HepG2 (cell line): Measurements from ENCODE around the gene ZSWIM2. TPM values are rescaled to one million over a fixed set of nuclear protein-coding genes. Genes with fewer than 3 reads are reported as not detected.

Experiments
- ATAC-seq: fragments of 200-7000 bp; cut with Tn5 transposase; 3 replicates; pipeline ENCODE4 v1.9.1; 2020; ENCODE audit warnings: mild to moderate bottlenecking, moderate library complexity
- BruUV-seq: library from RNA; stranded (reverse); fragments of 400-500 nt; replicated peaks from 2 replicates; lab custom pipeline; 2021; lab: Mats Ljungman, UMichigan
- CTCF ChIA-PET: fragments of 300-600 bp; formaldehyde crosslinking; extraction: SDS; loops from one replicate; lab custom pipeline; 2021; ENCODE audit warnings: low total read pairs, inconsistent platforms, low intra/inter-chr PET ratio; lab: Yijun Ruan, JAX
- POLR2A ChIA-PET: fragments of 350-600 bp; sonication (Branson Sonifier 250); formaldehyde crosslinking; loops from one replicate; lab custom pipeline; 2020; ENCODE audit warnings: antibody characterized with exemption, inconsistent platforms; lab: Yijun Ruan, JAX
- DNase-seq: peaks from one replicate; pipeline ENCODE4 v3.0.0-alpha.2; 2015; ENCODE audit warnings: low spot score
- FAIRE-seq: peaks from 3 replicates; lab custom pipeline; 2011; peaks lifted over from hg19 to GRCh38; lab: Jason Lieb, UNC
- H2AFZ ChIP-seq: one replicate; pipeline ENCODE4 v1.6.1; 2011; ENCODE audit warnings: low read length, inconsistent platforms
- H3K27ac ChIP-seq: fragments of 300-600 bp; 3 replicates; pipeline ENCODE4 v1.8.0; 2011; ENCODE audit warnings: mixed run types, mild to moderate bottlenecking, mixed read lengths, low read length, inconsistent platforms; ENCODE audit not compliant: insufficient read depth; ENCODE audit errors: extremely low read length
- H3K27me3 ChIP-seq, 2 experiments: fragments of 200-600 bp in 1 of 2; 2 replicates in 1 of 2; 3 replicates in 1 of 2; pipeline versions ENCODE4 v1.6.0 to v1.8.0; 2011; ENCODE audit warnings: low read length in 2 of 2, mild to moderate bottlenecking in 2 of 2, moderate library complexity in 2 of 2, inconsistent platforms in 1 of 2; ENCODE audit not compliant: insufficient read depth in 2 of 2, control insufficient read depth in 1 of 2
- H3K36me3 ChIP-seq, 2 experiments: fragments of 200-600 bp in 1 of 2; replicated peaks in 1 of 2; 2 replicates in 1 of 2; 3 replicates in 1 of 2; pipeline versions ENCODE4 v1.5.1 to v1.8.0; 2011; ENCODE audit warnings: low read length in 2 of 2, inconsistent platforms in 1 of 2; ENCODE audit not compliant: insufficient read depth in 2 of 2, control insufficient read depth in 1 of 2
- H3K4me1 ChIP-seq: 2 replicates; pipeline ENCODE4 v1.5.1; 2012; ENCODE audit warnings: low read length, inconsistent platforms; ENCODE audit not compliant: insufficient read depth
- H3K4me2 ChIP-seq: 2 replicates; pipeline ENCODE4 v1.6.0; 2011; ENCODE audit warnings: low read depth, low read length, inconsistent platforms
- H3K4me3 ChIP-seq, 3 experiments: fragments of 200-600 bp in 1 of 3; sonication (generic), shearing (Covaris generic) in 1 of 3; replicated peaks in 1 of 3; 2 replicates each; pipeline ENCODE4 v1.5.1; 2011 to 2016; ENCODE audit warnings: low read length in 3 of 3, inconsistent platforms in 2 of 3, low read depth in 2 of 3, mild to moderate bottlenecking in 2 of 3, control low read depth in 1 of 3, mixed read lengths in 1 of 3; ENCODE audit not compliant: insufficient read depth in 1 of 3
- H3K79me2 ChIP-seq: one replicate; pipeline ENCODE4 v1.6.1; 2011; ENCODE audit warnings: low read length, inconsistent platforms; ENCODE audit not compliant: insufficient read depth
- H3K9ac ChIP-seq: 2 replicates; pipeline ENCODE4 v1.6.0; 2011; ENCODE audit warnings: mild to moderate bottlenecking, low read depth, low read length, inconsistent platforms; ENCODE audit not compliant: insufficient read depth
- H3K9me3 ChIP-seq: 2 replicates; pipeline ENCODE4 v1.5.1; 2012; ENCODE audit warnings: mild to moderate bottlenecking, low read length
- H4K20me1 ChIP-seq: 2 replicates; pipeline ENCODE4 v1.6.0; 2011; ENCODE audit warnings: inconsistent platforms, mild to moderate bottlenecking, low read length, moderate library complexity; ENCODE audit not compliant: insufficient read depth
- ARNT ChIP-seq: fragments of 450-650 bp; IDR thresholded peaks from 2 replicates; pipeline ENCODE4 v1.6.1; 2017
- ATF7 ChIP-seq, 2 experiments: fragments of 450-650 bp in 1 of 2; sonication (generic) in 1 of 2; formaldehyde crosslinking in 1 of 2; IDR thresholded peaks; 2 replicates each; pipeline versions ENCODE4 v1.4.0 to v1.6.1; 2016 to 2020; ENCODE audit warnings: antibody characterized with exemption in 1 of 2, mild to moderate bottlenecking in 1 of 2, missing genetic modification reagents in 1 of 2
- CREM ChIP-seq, 2 experiments: sonication (generic) in 1 of 2; formaldehyde crosslinking in 1 of 2; IDR thresholded peaks; 2 replicates each; pipeline versions ENCODE4 v1.4.0 to v1.6.1; 2016 to 2020; ENCODE audit warnings: antibody characterized with exemption in 1 of 2, mild to moderate bottlenecking in 1 of 2, missing genetic modification reagents in 1 of 2
- EHMT2 ChIP-seq: fragments of 200-600 bp; sonication (generic); IDR thresholded peaks from 2 replicates; pipeline ENCODE4 v1.7.0; 2017; ENCODE audit warnings: antibody characterized with exemption, low read depth, low read length, borderline replicate concordance
- EZH2 ChIP-seq: conservative IDR thresholded peaks from 2 replicates; pipeline ENCODE4 v1.6.1; 2012; ENCODE audit warnings: mild to moderate bottlenecking, low read depth, low read length, moderate library complexity
- GABPA ChIP-seq, 2 experiments: IDR thresholded peaks; 2 replicates each; pipeline ENCODE4 v1.6.1; 2011 to 2016; ENCODE audit warnings: low read depth in 2 of 2, low read length in 1 of 2, missing biosample characterization in 1 of 2, missing genetic modification characterization in 1 of 2
- HOXA7 ChIP-seq: sonication (generic); formaldehyde crosslinking; IDR thresholded peaks from 2 replicates; pipeline ENCODE4 v1.8.1; 2022; ENCODE audit warnings: mild to moderate bottlenecking, missing genetic modification reagents, moderate library complexity
- KMT2A ChIP-seq: sonication (generic); formaldehyde crosslinking; IDR thresholded peaks from 2 replicates; pipeline ENCODE4 v1.4.0; 2020; ENCODE audit warnings: missing genetic modification reagents
- NAIF1 ChIP-seq: sonication (generic); formaldehyde crosslinking; IDR thresholded peaks from 2 replicates; pipeline ENCODE4 v1.5.0; 2020; ENCODE audit warnings: mild to moderate bottlenecking, missing genetic modification reagents, borderline replicate concordance
- THAP7 ChIP-seq: sonication (generic); formaldehyde crosslinking; IDR thresholded peaks from 2 replicates; pipeline ENCODE4 v1.8.1; 2023; ENCODE audit warnings: mild to moderate bottlenecking, missing genetic modification reagents
- ZNF773 ChIP-seq: sonication (generic); formaldehyde crosslinking; IDR thresholded peaks from 2 replicates; pipeline ENCODE4 v1.4.0; 2020; ENCODE audit warnings: missing genetic modification reagents, borderline replicate concordance
- whole genome bisulfite sequencing: methylation state at CpG from one replicate; pipeline ENCODE4 v1.1.6; 2017; ENCODE audit warnings: low lambda C conversion rate; 5-methylcytosine and 5-hydroxymethylcytosine counted together
- in situ Hi-C: cut with HindIII; loops from 2 replicates; pipeline ENCODE4 v1.10.0; 2017; ENCODE audit warnings: low pct_unique_long_range_greater_than_20kb; ENCODE audit not compliant: extremely low pct_ligation_motif_present
- intact Hi-C: fragments of 100-400 bp; cut with micrococcal nuclease; formaldehyde crosslinking; loops from one replicate; pipeline ENCODE4 v1.10.0; 2022; ENCODE audit not compliant: unreplicated experiment
- polyA plus RNA-seq, 8 experiments: library from polyadenylated mRNA; depleted of rRNA in 3 of 8; stranded (reverse) in 7 of 8; unstranded in 1 of 8; fragments of >200 nt; fragmentation: Illumina TruSeq in 4 of 8; extraction: Trizol in 4 of 8; gene quantifications; 2 replicates each; pipeline versions ENCODE4 v1.2.1 to v1.2.3, GENCODE V29; 2011 to 2016; ENCODE audit warnings: low read depth in 4 of 8, missing spikeins in 1 of 8, mixed read lengths in 1 of 8; ENCODE audit not compliant: insufficient read depth in 1 of 8
- total RNA-seq, 5 experiments: library from RNA; depleted of rRNA; stranded (reverse); fragments of >200 nt; fragmentation: Illumina TruSeq; extraction: Trizol; gene quantifications; 2 replicates each; pipeline ENCODE4 v1.2.3, GENCODE V29; 2016; ENCODE audit warnings: low read depth in 1 of 5
- TF ChIP-seq, protein P1 (sequence below): sonication (generic); formaldehyde crosslinking; IDR thresholded peaks from 2 replicates; pipeline ENCODE4 v1.4.0; 2020; ENCODE audit warnings: missing genetic modification reagents

Gene ZSWIM2
- total and polyA plus RNA-seq, 2 of the 13 experiments (the other 11 are each of a cell fraction or from before 2014, with no cell fraction given), result not detected

DNA sequence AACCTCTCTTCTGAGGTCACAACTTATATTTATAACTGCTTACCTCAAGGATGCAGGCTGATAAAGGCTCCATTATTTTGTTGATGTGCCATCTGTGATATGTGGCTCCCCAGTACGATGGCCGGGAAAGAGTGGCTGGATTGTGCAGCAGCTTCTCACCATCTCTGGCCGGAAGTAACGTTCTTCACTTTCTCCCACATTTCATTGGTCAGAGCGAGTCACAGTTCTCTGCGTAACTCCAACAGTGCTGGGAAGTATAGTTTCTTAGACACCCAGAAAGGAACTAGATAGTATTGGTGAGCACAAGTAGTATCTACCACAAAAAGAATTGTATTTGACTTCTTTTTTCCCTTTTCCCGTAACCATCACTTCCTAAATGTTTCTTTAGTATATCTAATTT lies 28.7 kb downstream of the ZSWIM2 start:
- no peaks in the 10 kb centered on the region for H4K20me1 ChIP-seq
- 9% methylated on average over 7 of the region's 7 CpGs for WGBS
- in situ Hi-C loops (no loop called here), intact Hi-C loops (no loop called here)
- TF ChIP-seq EZH2, result no peak
- no peak for TF ChIP-seq ARNT
- no peak for TF ChIP-seq THAP7 (CRISPR knock-in tag)
- no peak for TF ChIP-seq GABPA (IDR thresholded peaks at IDR 0.05; ENCODE audit: low read depth, low read length)
- no peak for TF ChIP-seq GABPA (CRISPR knock-in tag; IDR thresholded peaks at IDR 0.05; ENCODE audit: low read depth)
- TF ChIP-seq HOXA7 (CRISPR knock-in tag), result no peak
- TF ChIP-seq NAIF1 (CRISPR knock-in tag), result no peak
- TF ChIP-seq EHMT2, result no peak
- TF ChIP-seq ZNF773 (CRISPR knock-in tag), result no peak
- TF ChIP-seq, protein P1, sequence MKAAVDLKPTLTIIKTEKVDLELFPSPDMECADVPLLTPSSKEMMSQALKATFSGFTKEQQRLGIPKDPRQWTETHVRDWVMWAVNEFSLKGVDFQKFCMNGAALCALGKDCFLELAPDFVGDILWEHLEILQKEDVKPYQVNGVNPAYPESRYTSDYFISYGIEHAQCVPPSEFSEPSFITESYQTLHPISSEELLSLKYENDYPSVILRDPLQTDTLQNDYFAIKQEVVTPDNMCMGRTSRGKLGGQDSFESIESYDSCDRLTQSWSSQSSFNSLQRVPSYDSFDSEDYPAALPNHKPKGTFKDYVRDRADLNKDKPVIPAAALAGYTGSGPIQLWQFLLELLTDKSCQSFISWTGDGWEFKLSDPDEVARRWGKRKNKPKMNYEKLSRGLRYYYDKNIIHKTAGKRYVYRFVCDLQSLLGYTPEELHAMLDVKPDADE (CRISPR knock-in tag), result no peak
- no peak for TF ChIP-seq CREM (IDR thresholded peaks at IDR 0.05)
- TF ChIP-seq CREM (CRISPR knock-in tag; IDR thresholded peaks at IDR 0.05), result no peak
- TF ChIP-seq KMT2A, result no peak
- no peak for TF ChIP-seq ATF7 (IDR thresholded peaks at IDR 0.05)
- no peak for TF ChIP-seq ATF7 (CRISPR knock-in tag; IDR thresholded peaks at IDR 0.05)
- no peaks in the 10 kb centered on the region for H3K36me3 ChIP-seq
- DNase-seq (no peak), ATAC-seq (no peak), FAIRE-seq (no peak)
- BruUV-seq, result no TSS peak
- ChIA-PET CTCF (no interaction called here), POLR2A (no interaction called here)
- no peaks in the 10 kb centered on the region for H3K4me1 ChIP-seq
- no peak overlapping the region for H3K4me2 ChIP-seq
- no peaks in the 10 kb centered on the region for H3K27me3 ChIP-seq
- H3K4me3 ChIP-seq, result no peak overlapping the region
- H3K27ac ChIP-seq, result no peak overlapping the region
- no peak overlapping the region for H2AFZ ChIP-seq
- no peaks in the 10 kb centered on the region for H3K79me2 ChIP-seq
- no peaks in the 10 kb centered on the region for H3K9me3 ChIP-seq
- no peak overlapping the region for H3K9ac ChIP-seq
